HepG2 (cell line): ENCODE results near the gene GNG2. TPM values are rescaled to one million over a fixed set of nuclear protein-coding genes. Genes with fewer than 3 reads are reported as not detected.

Experiments
- ATAC-seq: fragments of 200-7000 bp; cut with Tn5 transposase; 3 replicates; pipeline ENCODE4 v1.9.1; 2020; ENCODE audit warnings: mild to moderate bottlenecking, moderate library complexity
- BruUV-seq: library from RNA; stranded (reverse); fragments of 400-500 nt; replicated peaks from 2 replicates; lab custom pipeline; 2021; lab: Mats Ljungman, UMichigan
- CTCF ChIA-PET: fragments of 300-600 bp; formaldehyde crosslinking; extraction: SDS; loops from one replicate; lab custom pipeline; 2021; ENCODE audit warnings: low total read pairs, inconsistent platforms, low intra/inter-chr PET ratio; lab: Yijun Ruan, JAX
- POLR2A ChIA-PET: fragments of 350-600 bp; sonication (Branson Sonifier 250); formaldehyde crosslinking; loops from one replicate; lab custom pipeline; 2020; ENCODE audit warnings: antibody characterized with exemption, inconsistent platforms; lab: Yijun Ruan, JAX
- DNase-seq: peaks from one replicate; pipeline ENCODE4 v3.0.0-alpha.2; 2015; ENCODE audit warnings: low spot score
- FAIRE-seq: peaks from 3 replicates; lab custom pipeline; 2011; peaks lifted over from hg19 to GRCh38; lab: Jason Lieb, UNC
- H2AFZ ChIP-seq: one replicate; pipeline ENCODE4 v1.6.1; 2011; ENCODE audit warnings: low read length, inconsistent platforms
- H3K27ac ChIP-seq: fragments of 300-600 bp; 3 replicates; pipeline ENCODE4 v1.8.0; 2011; ENCODE audit warnings: mixed run types, mild to moderate bottlenecking, mixed read lengths, low read length, inconsistent platforms; ENCODE audit not compliant: insufficient read depth; ENCODE audit errors: extremely low read length
- H3K27me3 ChIP-seq, 2 experiments: fragments of 200-600 bp in 1 of 2; 2 replicates in 1 of 2; 3 replicates in 1 of 2; pipeline versions ENCODE4 v1.6.0 to v1.8.0; 2011; ENCODE audit warnings: low read length in 2 of 2, mild to moderate bottlenecking in 2 of 2, moderate library complexity in 2 of 2, inconsistent platforms in 1 of 2; ENCODE audit not compliant: insufficient read depth in 2 of 2, control insufficient read depth in 1 of 2
- H3K36me3 ChIP-seq, 2 experiments: fragments of 200-600 bp in 1 of 2; replicated peaks in 1 of 2; 2 replicates in 1 of 2; 3 replicates in 1 of 2; pipeline versions ENCODE4 v1.5.1 to v1.8.0; 2011; ENCODE audit warnings: low read length in 2 of 2, inconsistent platforms in 1 of 2; ENCODE audit not compliant: insufficient read depth in 2 of 2, control insufficient read depth in 1 of 2
- H3K4me1 ChIP-seq: 2 replicates; pipeline ENCODE4 v1.5.1; 2012; ENCODE audit warnings: low read length, inconsistent platforms; ENCODE audit not compliant: insufficient read depth
- H3K4me2 ChIP-seq: 2 replicates; pipeline ENCODE4 v1.6.0; 2011; ENCODE audit warnings: low read depth, low read length, inconsistent platforms
- H3K4me3 ChIP-seq, 3 experiments: fragments of 200-600 bp in 1 of 3; sonication (generic), shearing (Covaris generic) in 1 of 3; replicated peaks in 1 of 3; 2 replicates each; pipeline ENCODE4 v1.5.1; 2011 to 2016; ENCODE audit warnings: low read length in 3 of 3, inconsistent platforms in 2 of 3, low read depth in 2 of 3, mild to moderate bottlenecking in 2 of 3, control low read depth in 1 of 3, mixed read lengths in 1 of 3; ENCODE audit not compliant: insufficient read depth in 1 of 3
- H3K79me2 ChIP-seq: one replicate; pipeline ENCODE4 v1.6.1; 2011; ENCODE audit warnings: low read length, inconsistent platforms; ENCODE audit not compliant: insufficient read depth
- H3K9ac ChIP-seq: 2 replicates; pipeline ENCODE4 v1.6.0; 2011; ENCODE audit warnings: mild to moderate bottlenecking, low read depth, low read length, inconsistent platforms; ENCODE audit not compliant: insufficient read depth
- H3K9me3 ChIP-seq: 2 replicates; pipeline ENCODE4 v1.5.1; 2012; ENCODE audit warnings: mild to moderate bottlenecking, low read length
- H4K20me1 ChIP-seq: 2 replicates; pipeline ENCODE4 v1.6.0; 2011; ENCODE audit warnings: inconsistent platforms, mild to moderate bottlenecking, low read length, moderate library complexity; ENCODE audit not compliant: insufficient read depth
- ARNT ChIP-seq: fragments of 450-650 bp; IDR thresholded peaks from 2 replicates; pipeline ENCODE4 v1.6.1; 2017
- FLYWCH1 ChIP-seq: sonication (generic); formaldehyde crosslinking; IDR thresholded peaks from 2 replicates; pipeline ENCODE4 v1.8.1; 2023; ENCODE audit warnings: mild to moderate bottlenecking, missing genetic modification reagents
- FOSL2 ChIP-seq: sonication (generic); formaldehyde crosslinking; IDR thresholded peaks from 2 replicates; pipeline ENCODE4 v1.4.0; 2020; ENCODE audit warnings: missing genetic modification reagents
- HOXA3 ChIP-seq: sonication (generic); formaldehyde crosslinking; IDR thresholded peaks from 2 replicates; pipeline ENCODE4 v1.5.0; 2020; ENCODE audit warnings: missing genetic modification reagents
- IRF2 ChIP-seq: IDR thresholded peaks from 2 replicates; pipeline ENCODE4 v1.6.1; 2018; ENCODE audit warnings: missing genetic modification reagents, missing compliant biosample characterization
- NFATC3 ChIP-seq: sonication (generic); formaldehyde crosslinking; IDR thresholded peaks from 2 replicates; pipeline ENCODE4 v1.5.1; 2020; ENCODE audit warnings: mild to moderate bottlenecking, missing genetic modification reagents
- PHF21A ChIP-seq: sonication (generic); formaldehyde crosslinking; IDR thresholded peaks from 2 replicates; pipeline ENCODE4 v1.5.0; 2020; ENCODE audit warnings: mild to moderate bottlenecking, missing genetic modification reagents
- RARG ChIP-seq: sonication (generic); formaldehyde crosslinking; IDR thresholded peaks from 2 replicates; pipeline ENCODE4 v1.4.0; 2020; ENCODE audit warnings: low read depth, mild to moderate bottlenecking, missing genetic modification reagents
- RBFOX2 ChIP-seq: fragments of 200-400 bp; formaldehyde crosslinking; IDR thresholded peaks from 2 replicates; pipeline ENCODE4 v1.6.1; 2017; ENCODE audit warnings: low read depth, mild to moderate bottlenecking, low read length
- RBM22 ChIP-seq: fragments of 200-400 bp; formaldehyde crosslinking; optimal IDR thresholded peaks from 2 replicates; pipeline ENCODE3; 2017; ENCODE audit warnings: mild to moderate bottlenecking, low read length, moderate library complexity
- RBM39 ChIP-seq: fragments of 200-400 bp; formaldehyde crosslinking; IDR thresholded peaks from one replicate; pipeline ENCODE4 v1.6.1; 2018; ENCODE audit warnings: antibody characterized with exemption, mild to moderate bottlenecking, low read depth, low read length; ENCODE audit not compliant: poor library complexity, severe bottlenecking
- TOE1 ChIP-seq: sonication (generic); formaldehyde crosslinking; IDR thresholded peaks from 2 replicates; pipeline ENCODE4 v1.4.0; 2020; ENCODE audit warnings: mild to moderate bottlenecking, missing genetic modification reagents
- ZBTB7A ChIP-seq: sonication (generic); formaldehyde crosslinking; IDR thresholded peaks from 2 replicates; pipeline ENCODE4 v1.8.0; 2022; ENCODE audit warnings: mild to moderate bottlenecking, missing genetic modification reagents
- ZNF253 ChIP-seq: sonication (generic); formaldehyde crosslinking; IDR thresholded peaks from 2 replicates; pipeline ENCODE4 v1.8.0; 2022; ENCODE audit warnings: mild to moderate bottlenecking, missing genetic modification reagents, borderline replicate concordance
- ZNF263 ChIP-seq: sonication (generic); formaldehyde crosslinking; IDR thresholded peaks from 2 replicates; pipeline ENCODE4 v1.4.0; 2020; ENCODE audit warnings: missing genetic modification reagents
- ZNF282 ChIP-seq: fragments of 450-650 bp; IDR thresholded peaks from 2 replicates; pipeline ENCODE4 v1.6.1; 2018; ENCODE audit not compliant: partially characterized antibody
- ZNF44 ChIP-seq: sonication (generic); formaldehyde crosslinking; IDR thresholded peaks from 2 replicates; pipeline ENCODE4 v1.5.1; 2020; ENCODE audit warnings: mild to moderate bottlenecking, missing genetic modification reagents
- ZNF484 ChIP-seq: sonication (generic); formaldehyde crosslinking; IDR thresholded peaks from 2 replicates; pipeline ENCODE4 v1.5.1; 2020; ENCODE audit warnings: mild to moderate bottlenecking, low read depth, missing genetic modification reagents, borderline replicate concordance
- WGBS: methylation state at CpG from one replicate; pipeline ENCODE4 v1.1.6; 2017; ENCODE audit warnings: low lambda C conversion rate; 5-methylcytosine and 5-hydroxymethylcytosine counted together
- in situ Hi-C: cut with HindIII; loops from 2 replicates; pipeline ENCODE4 v1.10.0; 2017; ENCODE audit warnings: low pct_unique_long_range_greater_than_20kb; ENCODE audit not compliant: extremely low pct_ligation_motif_present
- intact Hi-C: fragments of 100-400 bp; cut with micrococcal nuclease; formaldehyde crosslinking; loops from one replicate; pipeline ENCODE4 v1.10.0; 2022; ENCODE audit not compliant: unreplicated experiment
- polyA plus RNA-seq, 8 experiments: library from polyadenylated mRNA; depleted of rRNA in 3 of 8; stranded (reverse) in 7 of 8; unstranded in 1 of 8; fragments of >200 nt; fragmentation: Illumina TruSeq in 4 of 8; extraction: Trizol in 4 of 8; gene quantifications; 2 replicates each; pipeline versions ENCODE4 v1.2.1 to v1.2.3, GENCODE V29; 2011 to 2016; ENCODE audit warnings: low read depth in 4 of 8, missing spikeins in 1 of 8, mixed read lengths in 1 of 8; ENCODE audit not compliant: insufficient read depth in 1 of 8
- total RNA-seq, 5 experiments: library from RNA; depleted of rRNA; stranded (reverse); fragments of >200 nt; fragmentation: Illumina TruSeq; extraction: Trizol; gene quantifications; 2 replicates each; pipeline ENCODE4 v1.2.3, GENCODE V29; 2016; ENCODE audit warnings: low read depth in 1 of 5
- TF ChIP-seq, protein P1 (sequence below): sonication (generic); formaldehyde crosslinking; IDR thresholded peaks from 2 replicates; pipeline ENCODE4 v1.5.0; 2020; ENCODE audit warnings: missing genetic modification reagents
- TF ChIP-seq, protein P2 (sequence below): sonication (generic); formaldehyde crosslinking; IDR thresholded peaks from 2 replicates; pipeline ENCODE4 v1.5.0; 2020; ENCODE audit warnings: mild to moderate bottlenecking, missing genetic modification reagents

Gene GNG2
- total and polyA plus RNA-seq, 2 of the 13 experiments (the other 11 are each of a cell fraction or from before 2014, with no cell fraction given): not detected

DNA sequence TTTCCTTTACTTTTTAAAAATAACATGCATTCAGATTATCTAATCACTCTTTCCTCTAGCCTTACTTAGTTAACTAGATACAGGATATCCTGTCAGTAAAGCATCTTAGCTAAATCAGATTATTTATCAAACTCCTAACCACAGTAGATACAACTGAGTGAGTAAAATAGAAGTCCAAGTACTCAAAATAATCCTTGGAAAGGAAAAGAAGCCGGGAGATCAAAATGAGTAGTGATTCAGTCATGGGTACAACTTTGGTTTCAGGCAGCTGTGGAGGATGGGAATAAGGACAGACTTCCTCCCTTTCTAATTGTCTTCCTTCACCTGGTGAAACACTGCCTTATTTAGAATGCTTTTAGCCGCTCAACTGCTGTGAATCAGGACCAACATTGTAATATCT is 29.4 kb downstream of the GNG2 start:
- DNase-seq: no peak
- Histone ChIP-seq H4K20me1 (no peaks in the 10 kb centered on the region), H2AFZ (no peak overlapping the region), H3K9me3 (no peaks in the 10 kb centered on the region), H3K4me2 (no peak overlapping the region), H3K27ac (no peak overlapping the region), H3K4me1 (no peaks in the 10 kb centered on the region), H3K9ac (no peak overlapping the region)
- FAIRE-seq: no peak
- ChIA-PET CTCF (no interaction called here), POLR2A (no interaction called here)
- intact Hi-C loops: no loop called here
- no peak for ATAC-seq
- in situ Hi-C loops: no loop called here
- WGBS: 0% methylated on average over 2 of the region's 2 CpGs
- TF ChIP-seq HOXA3 (CRISPR knock-in tag) (no peak), FLYWCH1 (CRISPR knock-in tag) (no peak), FOSL2 (CRISPR knock-in tag) (no peak), PHF21A (CRISPR knock-in tag) (no peak), NFATC3 (no peak), RBFOX2 (no peak), ZNF263 (CRISPR knock-in tag) (no peak)
- TF ChIP-seq, all 625 proteins: peak for 0
- H3K27me3 ChIP-seq: 0 out of 5 replicates have a peak, but pooled peaks cover 0 to 3% of the 10 kb centered on the region in 2 experiments
- no peak overlapping the region for H3K4me3 ChIP-seq
- no TSS peak for BruUV-seq
- H3K79me2 ChIP-seq: no peaks in the 10 kb centered on the region
- H3K36me3 ChIP-seq: no peaks in the 10 kb centered on the region

DNA sequence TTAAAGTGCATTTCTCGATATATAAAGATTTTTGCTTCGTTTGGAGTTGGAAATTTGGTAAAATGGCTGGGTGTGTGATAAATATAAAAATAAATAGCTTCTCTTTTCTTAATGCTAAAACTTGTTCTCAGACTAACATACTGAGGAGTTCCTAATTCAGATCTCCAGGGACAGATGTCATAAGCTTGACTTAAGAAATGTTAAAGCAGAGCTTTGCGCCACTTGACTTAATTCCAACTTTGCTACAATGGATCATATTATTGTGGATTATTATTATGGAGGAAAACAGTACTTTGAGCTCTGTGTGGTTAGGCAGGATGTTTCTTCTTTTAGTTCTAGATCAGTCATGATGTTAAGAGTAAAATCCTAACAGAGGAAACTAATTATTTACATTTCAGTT is 33.8 kb downstream of the GNG2 start:
- intact Hi-C loops: no loop called here
- H3K27me3 ChIP-seq: 0 out of 5 replicates have a peak, but pooled peaks cover 0 to 3% of the 10 kb centered on the region in 2 experiments
- no peaks in the 10 kb centered on the region for H4K20me1 ChIP-seq
- BruUV-seq: no TSS peak
- H3K4me3 ChIP-seq: no peak overlapping the region
- H3K79me2 ChIP-seq: no peaks in the 10 kb centered on the region
- POLR2A ChIA-PET: no interaction called here
- H3K36me3 ChIP-seq: no peaks in the 10 kb centered on the region
- ATAC-seq: no peak
- no peak overlapping the region for H3K4me2 ChIP-seq
- H3K4me1 ChIP-seq: no peaks in the 10 kb centered on the region
- H2AFZ ChIP-seq: no peak overlapping the region
- TF ChIP-seq RBM39 (no peak), ZNF484 (CRISPR knock-in tag) (no peak), ZNF44 (CRISPR knock-in tag) (no peak), ZNF282 (no peak), ARNT (no peak), RBM22 (no peak), ZNF253 (no peak), RARG (CRISPR knock-in tag) (no peak), IRF2 (CRISPR knock-in tag) (no peak), TOE1 (CRISPR knock-in tag) (no peak), ZBTB7A (CRISPR knock-in tag) (no peak)
- TF ChIP-seq, protein P1, sequence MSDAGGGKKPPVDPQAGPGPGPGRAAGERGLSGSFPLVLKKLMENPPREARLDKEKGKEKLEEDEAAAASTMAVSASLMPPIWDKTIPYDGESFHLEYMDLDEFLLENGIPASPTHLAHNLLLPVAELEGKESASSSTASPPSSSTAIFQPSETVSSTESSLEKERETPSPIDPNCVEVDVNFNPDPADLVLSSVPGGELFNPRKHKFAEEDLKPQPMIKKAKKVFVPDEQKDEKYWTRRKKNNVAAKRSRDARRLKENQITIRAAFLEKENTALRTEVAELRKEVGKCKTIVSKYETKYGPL (CRISPR knock-in tag): no peak
- TF ChIP-seq, protein P2, sequence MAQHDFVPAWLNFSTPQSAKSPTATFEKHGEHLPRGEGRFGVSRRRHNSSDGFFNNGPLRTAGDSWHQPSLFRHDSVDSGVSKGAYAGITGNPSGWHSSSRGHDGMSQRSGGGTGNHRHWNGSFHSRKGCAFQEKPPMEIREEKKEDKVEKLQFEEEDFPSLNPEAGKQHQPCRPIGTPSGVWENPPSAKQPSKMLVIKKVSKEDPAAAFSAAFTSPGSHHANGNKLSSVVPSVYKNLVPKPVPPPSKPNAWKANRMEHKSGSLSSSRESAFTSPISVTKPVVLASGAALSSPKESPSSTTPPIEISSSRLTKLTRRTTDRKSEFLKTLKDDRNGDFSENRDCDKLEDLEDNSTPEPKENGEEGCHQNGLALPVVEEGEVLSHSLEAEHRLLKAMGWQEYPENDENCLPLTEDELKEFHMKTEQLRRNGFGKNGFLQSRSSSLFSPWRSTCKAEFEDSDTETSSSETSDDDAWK (CRISPR knock-in tag): no peak
- TF ChIP-seq, all 625 proteins: peak for 0
- WGBS: 0% methylated on average over 3 of the region's 3 CpGs
- Histone ChIP-seq H3K27ac (no peak overlapping the region), H3K9ac (no peak overlapping the region), H3K9me3 (no peaks in the 10 kb centered on the region)
- CTCF ChIA-PET: no interaction called here
- in situ Hi-C loops: no loop called here
- FAIRE-seq: no peak
- DNase-seq: no peak
